ENCODE data around the gene LARP4.

GRCh38 chr12:50508414-50508813 lies 107.7 kb downstream of the LARP4 start:
- TF ChIP-seq CTCF (IDR thresholded peaks at IDR 0.05) = no peak
- TF ChIP-seq POLR2A (IDR thresholded peaks at IDR 0.05) = no peak
